NCI-H2227 (cell line): ENCODE measurements around the gene BARD1.
A peak's percentile ranks its signal among the peaks of the same experiment; 100 is the strongest.
"Not testable (repeated sequence)": the region's sequence is repeated elsewhere in the genome, so short reads cannot be mapped to it uniquely, and the experiment has no call there.

Experiments
- DNase-seq: peaks from one replicate; lab custom pipeline; 2025; ENCODE audit not compliant: unreplicated experiment; lab: John Stamatoyannopoulos, UW

BARD1 gene

GRCh38 chr2:214808981-214809750, at the start of gene BARD1:
BARD1 (minus strand) TSS chr2:214809683; CDS start chr2:214809569, 114 bp downstream.
- peak; percentile 63 for DNase-seq

- DNase-seq = no peak
These were observed 46.7 kb upstream of the BARD1 start for GRCh38 chr2:214856137-214856536.

- no peak for DNase-seq
These were observed 44.4 kb upstream of the BARD1 start for GRCh38 chr2:214853906-214854305.

DNA sequence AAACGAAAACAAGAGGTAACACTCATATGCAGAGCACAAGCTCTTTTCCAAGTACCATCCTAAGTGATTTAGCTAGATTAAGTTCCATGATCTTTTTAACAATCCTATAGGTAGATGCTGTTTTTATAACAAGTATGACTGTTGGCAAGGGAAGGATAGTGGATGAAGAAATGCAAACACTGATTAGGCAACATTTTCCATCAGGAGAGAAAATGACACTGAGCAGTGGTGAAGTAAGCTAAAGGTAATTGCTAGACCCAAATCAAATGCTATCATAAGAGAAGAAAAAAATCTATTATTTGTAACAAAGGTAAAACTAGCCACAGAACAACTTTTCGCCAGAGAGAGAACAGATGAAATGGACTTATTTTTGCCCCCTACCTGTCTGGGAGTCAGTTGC, 34.3 kb upstream of the BARD1 start:
- DNase-seq = no peak

GRCh38 chr2:214839464-214839863, 30.0 kb upstream of the BARD1 start:
- DNase-seq = no peak

GRCh38 chr2:214837466-214837865, 28.0 kb upstream of the BARD1 start:
- no peak for DNase-seq

DNA sequence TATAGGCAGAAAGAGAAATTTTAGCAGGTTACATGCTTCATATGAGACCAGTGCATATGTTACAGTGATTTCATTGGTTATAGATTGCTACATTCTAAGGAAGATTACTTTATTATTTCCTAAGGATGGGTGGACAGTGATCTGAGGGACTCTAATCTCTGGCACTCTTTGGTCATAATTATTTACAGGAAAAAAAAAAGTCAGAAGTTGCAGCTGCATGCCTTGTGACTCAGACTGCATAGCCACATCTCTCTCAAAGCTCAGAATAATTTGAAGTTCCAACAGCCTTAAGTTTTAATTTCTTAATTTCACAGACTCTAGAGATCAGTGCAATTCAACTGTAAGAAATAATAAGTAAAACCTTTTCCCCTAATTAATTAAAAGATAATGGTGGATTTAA, 27.1 kb upstream of the BARD1 start:
- DNase-seq = no peak

GRCh38 chr2:214830794-214831346, 21.4 kb upstream of the BARD1 start:
- DNase-seq = no peak

- peak; percentile 56 for DNase-seq
These were observed 6.6 kb upstream of the BARD1 start for GRCh38 chr2:214816008-214816533.

GRCh38 chr2:214810671-214811070, 1.2 kb upstream of the BARD1 start:
- DNase-seq = peak; percentile 30

GRCh38 chr2:214809751-214810564, 475 bp upstream of the BARD1 start:
- DNase-seq = peak; percentile 99

DNA sequence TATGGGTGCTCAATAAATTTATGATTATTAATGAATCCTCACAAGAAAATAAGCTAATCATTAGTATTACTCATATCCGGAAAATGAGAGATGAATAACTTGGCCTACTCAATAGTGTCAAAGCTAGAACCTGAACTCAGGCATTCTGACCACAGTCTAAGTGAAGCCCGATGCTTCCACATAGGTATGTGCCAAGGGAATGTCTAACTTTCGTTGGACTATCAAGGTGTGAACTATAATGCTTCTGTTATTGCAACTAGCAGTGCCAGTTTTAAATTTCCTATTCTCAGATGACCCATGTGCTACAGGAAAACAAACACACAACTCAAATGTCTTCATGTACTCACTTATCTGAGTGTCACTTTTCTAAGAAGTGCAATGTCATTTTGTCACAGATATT, 1.8 kb downstream of the BARD1 start:
- DNase-seq = no peak

GRCh38 chr2:214801768-214802397, 7.6 kb downstream of the BARD1 start:
- DNase-seq = no peak

- no peak for DNase-seq
These were observed 8.4 kb downstream of the BARD1 start for GRCh38 chr2:214801068-214801467.

DNA sequence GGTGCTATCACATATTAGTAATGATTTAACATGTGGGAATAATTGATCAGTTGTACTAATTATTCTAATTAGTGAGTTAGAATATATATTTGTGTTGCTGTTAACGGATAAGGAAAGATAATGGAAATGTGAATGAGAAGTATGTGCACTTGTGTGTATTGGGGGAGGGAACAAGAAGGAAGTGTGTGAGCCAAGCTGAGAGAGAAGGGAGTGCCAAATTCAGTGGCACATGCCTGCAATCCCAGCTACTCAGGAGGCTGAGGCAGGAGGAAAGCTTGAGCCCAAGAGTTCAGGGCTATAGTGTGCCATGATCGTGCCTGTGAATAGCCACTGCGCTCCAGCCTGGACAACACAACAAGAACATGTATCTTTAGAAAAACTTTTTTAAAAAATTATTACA, 9.3 kb downstream of the BARD1 start:
- no peak for DNase-seq

DNA sequence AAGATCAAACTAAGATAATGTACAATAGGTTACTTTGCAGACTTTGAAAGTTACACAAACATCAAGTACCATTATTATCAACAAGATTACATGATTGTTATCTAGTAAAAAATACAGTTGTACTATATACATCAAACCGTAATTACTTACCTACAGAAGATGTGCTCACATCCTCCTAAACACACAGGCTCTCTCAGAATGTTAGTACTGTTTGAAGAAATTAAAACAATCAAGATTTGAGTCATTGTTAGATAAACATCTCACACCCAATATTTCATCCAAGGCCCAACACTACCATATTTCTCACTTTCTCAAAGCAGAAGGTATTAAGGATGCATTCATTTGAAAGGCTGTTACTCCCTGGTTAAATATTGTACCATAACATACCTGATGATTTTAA, 12.6 kb downstream of the BARD1 start:
- DNase-seq = no peak

DNA sequence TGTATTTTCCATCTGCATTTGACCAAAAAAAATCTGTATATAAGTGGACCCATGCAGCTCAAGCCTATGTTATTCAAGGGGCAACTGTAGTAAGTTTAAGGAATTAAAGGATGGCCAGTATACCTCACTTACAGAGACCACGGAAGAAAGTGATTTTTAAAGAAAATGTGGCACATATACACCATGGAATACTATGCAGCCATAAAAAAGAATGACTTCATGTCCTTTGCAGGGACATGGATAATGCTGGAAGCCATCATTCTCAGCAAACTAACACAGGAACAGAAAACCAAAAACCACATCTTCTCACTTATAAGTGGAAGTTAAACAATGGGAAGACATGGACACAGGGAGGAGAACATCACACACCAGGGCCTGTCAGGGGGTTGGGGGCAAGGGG, 26.3 kb downstream of the BARD1 start:
- not testable (repeated sequence) for DNase-seq

- DNase-seq = no peak
These were observed 26.8 kb downstream of the BARD1 start for GRCh38 chr2:214782671-214783070.

DNA sequence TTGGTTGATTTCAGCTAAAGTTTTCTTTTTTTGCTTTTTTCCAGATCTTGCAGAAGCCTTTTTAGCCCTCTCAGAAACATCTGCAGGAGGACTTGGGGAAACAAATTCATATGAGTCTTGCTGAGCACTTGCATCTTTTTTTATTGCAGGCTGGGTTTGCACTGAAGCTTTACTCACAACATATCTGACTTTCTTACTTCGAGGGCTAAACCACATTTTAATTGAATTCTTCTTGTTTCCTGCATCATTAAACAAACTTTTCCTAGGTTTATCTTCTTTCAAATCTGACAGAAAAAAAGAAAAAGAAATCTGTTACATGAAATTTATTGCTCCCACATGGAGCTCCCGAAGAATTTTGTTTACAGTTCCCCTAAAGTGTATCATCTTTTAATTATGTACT, 28.3 kb downstream of the BARD1 start:
- DNase-seq = no peak

DNA sequence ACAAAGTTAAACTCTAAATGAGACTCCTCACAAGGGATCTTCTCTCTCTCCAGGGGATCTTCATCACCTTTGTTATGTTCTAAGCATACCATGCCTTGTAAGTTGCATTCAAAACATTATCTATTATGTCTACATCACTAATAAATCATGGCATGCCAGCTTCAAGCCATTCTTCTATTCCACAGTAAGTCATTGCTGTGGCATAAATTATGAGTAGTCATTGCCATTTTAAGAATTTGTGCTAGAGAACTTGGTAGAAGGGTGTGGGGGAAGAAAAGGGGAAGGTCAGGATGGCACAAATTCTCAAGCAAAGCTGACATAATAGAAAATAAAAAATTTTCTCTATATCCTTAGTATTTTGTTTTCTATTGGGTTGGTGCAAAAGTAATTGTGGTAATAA, 33.5 kb downstream of the BARD1 start:
- no peak for DNase-seq

- DNase-seq = no peak
These were observed 35.4 kb downstream of the BARD1 start for GRCh38 chr2:214774108-214774507.
